ENCODE measurements around the gene IQSEC3.

The IQSEC3 gene

DNA sequence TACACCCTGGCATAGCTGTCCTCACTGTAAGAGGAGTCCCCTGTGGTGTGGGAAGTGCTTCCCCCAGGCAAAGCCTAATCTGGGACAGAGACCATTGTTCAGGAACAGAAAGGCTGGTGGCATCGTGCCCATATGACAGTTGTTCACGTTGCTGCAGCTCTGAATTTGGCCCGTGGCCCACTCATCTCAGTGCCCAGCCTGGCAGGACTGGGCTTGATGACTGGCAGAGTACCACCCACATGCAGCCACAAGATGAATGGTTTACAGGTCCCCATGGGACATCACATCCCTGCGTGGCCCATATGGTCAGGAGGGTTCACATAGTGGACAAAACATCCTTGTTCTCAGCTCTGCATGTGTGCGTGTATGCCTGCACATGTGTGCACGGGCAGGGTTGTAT lies 17.5 kb downstream of the IQSEC3 start:
- no peak for DNase-seq

DNA sequence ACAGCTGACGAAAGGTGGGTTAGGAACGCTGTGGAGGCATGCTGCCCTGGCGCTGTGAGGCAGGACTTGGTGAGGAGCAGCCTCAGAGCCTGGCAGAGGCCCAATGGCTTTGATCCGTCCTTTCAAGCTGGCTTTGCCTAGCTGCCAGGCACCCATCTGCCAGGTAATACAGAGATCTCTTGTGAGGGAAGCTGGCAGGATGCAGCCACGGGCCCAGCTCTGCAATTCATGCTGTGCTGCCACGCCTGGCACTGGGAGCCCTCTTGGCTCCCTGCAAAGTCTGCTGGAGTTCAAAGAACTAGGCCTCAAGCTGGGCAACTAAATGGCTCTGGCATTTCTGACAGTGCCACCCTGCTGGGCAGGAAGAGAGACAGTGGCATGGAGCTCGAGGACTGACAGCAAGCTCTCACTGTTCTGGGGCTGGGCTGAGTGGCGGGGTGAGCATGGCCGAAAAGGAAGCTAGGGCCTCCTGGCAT lies 18.7 kb downstream of the IQSEC3 start:
- DNase-seq, result no peak

- no peak for DNase-seq
Observed at GRCh38 chr12:87315-87714, 20.7 kb downstream of the IQSEC3 start.

DNA sequence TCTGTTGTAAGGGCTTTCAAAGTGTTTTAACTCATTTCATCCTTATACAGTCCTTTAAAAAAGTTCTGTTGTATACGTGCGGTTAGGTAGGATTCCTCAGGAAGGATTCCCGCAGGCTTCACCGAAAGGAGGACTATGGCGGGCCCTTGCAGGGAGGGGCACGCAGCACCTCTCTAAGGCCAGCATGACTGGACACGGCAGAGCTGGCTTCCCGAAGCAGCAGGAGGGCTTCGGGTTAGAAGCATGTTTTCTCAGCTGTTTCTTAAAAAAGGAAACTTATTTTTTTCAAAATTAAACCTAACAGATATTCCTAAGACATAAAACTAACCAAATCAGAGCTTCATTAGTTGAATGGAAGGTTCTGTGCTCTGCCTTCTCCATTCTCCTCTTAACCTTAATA lies 21.3 kb downstream of the IQSEC3 start:
- no peak for DNase-seq

DNA sequence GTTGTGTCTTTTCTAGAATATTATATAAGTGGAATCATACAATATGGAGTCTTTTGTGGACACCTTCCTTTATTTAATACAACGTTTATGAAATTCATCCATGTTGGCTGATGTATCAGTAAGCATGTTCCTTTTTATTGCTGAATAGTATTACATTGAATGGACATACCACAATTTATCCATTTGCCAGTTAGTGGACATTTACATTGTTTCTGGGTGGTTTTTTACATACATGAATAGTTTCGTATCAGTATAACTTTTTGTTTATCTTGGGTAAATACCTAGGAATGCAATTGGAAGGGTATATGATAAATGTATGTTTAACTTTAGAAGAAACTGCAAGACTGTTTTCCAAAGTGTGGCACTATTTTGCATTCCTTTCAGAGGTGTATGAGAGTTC lies 23.1 kb downstream of the IQSEC3 start:
- DNase-seq, result no peak

DNA sequence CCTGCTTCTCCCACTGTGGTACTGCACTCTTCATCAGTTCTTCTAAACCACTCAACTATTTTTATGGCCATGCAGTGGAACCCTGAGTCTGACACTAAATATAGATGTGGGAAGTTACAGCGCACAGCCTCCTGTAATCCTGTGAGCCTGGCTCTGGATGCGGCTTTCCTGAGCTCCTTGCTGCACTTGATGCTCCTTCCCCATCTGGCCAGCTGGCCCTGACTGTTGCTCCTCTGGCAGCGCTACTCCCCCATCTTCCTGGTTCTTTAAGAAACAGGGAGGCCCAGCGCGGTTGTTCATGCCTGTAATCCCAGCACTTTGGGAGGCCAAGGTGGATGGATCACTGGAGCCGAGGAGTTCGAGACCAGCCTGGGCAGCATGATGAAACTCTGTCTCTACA lies 24.6 kb downstream of the IQSEC3 start:
- DNase-seq, result no peak

DNA sequence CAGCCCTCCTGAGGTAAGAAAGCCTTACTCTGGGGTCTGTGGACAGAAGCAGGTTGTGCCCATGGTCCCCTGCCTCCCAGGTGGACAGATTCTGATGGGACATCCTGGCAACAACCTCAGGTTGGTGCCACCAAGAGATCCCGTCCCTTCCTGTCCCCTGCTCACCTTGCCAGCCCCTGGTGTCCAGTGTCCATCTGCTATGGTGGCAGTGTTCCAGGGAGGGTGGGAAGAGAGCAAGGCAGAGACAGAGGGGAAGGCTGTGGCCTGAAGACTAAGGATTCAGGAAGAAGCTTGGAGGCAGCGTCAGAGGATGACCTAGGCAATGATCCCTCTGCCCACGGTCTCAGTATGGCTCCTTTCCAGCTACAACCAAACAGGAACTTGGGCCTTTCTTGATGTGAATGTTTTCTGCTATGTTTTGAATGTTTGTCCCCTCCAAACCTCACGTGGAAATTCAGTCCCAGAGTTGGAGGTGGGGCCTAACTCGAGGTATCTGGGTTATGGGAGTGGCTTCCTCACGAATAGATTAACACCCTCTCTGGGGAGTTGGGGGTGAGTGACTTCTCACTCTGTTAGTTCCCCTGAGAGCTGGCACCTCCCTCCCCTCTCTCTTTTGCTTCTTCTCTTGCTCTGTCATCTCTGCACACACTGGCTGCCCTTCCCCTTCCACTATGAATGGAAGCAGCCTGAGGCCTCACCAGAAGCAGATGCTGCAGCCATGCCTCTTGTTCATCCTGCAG lies 26.9 kb downstream of the IQSEC3 start:
- no peak for DNase-seq

- DNase-seq, result no peak
Observed at GRCh38 chr12:96543-96942, 30.0 kb downstream of the IQSEC3 start.

GRCh38 chr12:98924-99352 lies 32.4 kb downstream of the IQSEC3 start:
- DNase-seq, result no peak

DNA sequence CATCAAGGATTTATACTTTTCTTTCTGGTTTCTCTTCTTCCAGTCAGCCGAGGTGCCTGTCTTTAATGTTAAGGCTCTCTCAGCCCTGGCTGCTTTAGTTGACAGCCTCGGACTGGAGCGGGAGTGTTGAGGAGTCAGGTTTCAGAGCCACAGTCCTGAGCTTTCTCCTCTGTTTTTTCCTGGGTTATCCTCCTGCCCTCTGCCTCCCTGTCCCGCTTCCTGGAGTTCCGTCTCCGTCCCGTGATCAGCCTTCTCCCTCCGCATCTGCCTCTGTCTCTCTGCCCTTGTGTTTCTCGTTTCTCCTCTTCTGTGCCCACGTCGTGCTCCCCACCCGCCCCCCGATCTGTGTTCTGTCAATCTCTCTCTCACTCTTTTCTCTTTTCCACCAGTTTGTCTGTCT lies 33.0 kb downstream of the IQSEC3 start:
- DNase-seq, result no peak

- peak; percentile 72 for DNase-seq
Observed at GRCh38 chr12:101969-102878, 35.7 kb downstream of the IQSEC3 start.

GRCh38 chr12:102879-103168 lies 36.3 kb downstream of the IQSEC3 start:
- no peak for DNase-seq

DNA sequence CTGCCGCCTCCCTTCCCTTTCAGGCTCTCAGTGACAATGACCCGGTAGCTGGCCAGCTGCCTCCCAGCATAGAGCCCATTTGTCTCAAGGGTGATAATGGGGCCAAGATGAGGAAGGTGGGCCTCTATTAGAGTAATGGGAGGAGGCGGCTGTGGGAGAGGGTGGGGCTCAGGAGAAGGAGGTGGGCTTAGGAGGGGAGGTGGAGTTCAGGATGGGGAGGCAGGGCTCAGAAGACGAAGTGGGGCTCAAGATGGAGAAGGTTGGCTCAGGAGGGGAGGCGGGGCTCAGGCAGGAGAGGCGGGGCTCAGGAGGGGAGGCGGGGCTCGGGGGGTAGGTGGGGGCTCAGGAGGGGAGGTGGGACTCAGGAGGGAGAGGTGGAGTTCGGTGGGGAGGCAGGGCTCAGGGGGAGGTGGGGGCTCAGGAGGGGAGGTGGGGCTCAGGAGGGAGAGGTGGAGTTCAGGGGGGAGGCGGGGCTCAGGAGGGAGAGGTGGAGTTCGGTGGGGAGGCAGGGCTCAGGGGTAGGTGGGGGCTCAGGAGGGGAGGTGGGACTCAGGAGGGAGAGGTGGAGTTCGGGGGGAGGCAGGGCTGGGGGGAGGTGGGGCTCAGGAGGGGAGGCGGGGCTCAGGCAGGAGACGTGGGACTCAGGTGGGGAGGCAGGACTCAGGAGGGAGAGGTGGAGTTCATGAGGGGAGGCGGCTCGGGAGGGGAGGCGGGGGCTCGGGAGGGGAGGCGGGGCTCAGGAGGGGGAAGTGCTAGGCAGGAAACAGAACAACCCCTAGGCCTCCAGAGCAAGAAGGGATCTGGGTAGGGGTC lies 36.8 kb downstream of the IQSEC3 start:
- peak; percentile 100 for DNase-seq

GRCh38 chr12:104551-105081 lies 38.0 kb downstream of the IQSEC3 start:
- peak; percentile 99 for DNase-seq

DNA sequence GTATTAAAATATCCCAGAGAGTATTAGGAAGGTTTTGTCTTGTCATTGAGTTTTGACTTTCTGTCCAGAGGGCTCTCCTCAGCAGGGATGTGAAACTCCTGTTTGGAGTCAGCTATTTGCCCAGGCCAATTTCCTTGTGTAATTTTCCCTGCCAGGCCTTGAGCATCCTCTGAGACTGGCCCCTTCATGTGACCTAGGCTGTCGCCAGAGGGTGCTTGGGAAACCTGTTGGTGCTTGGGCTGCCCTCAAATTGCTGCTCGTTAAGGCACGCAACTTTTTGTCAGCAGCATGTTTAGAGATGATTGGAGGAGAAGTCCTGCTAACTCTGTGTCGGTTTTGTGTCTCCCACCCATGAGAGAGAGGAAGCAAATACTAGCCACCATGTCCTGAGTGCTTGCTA lies 39.1 kb downstream of the IQSEC3 start:
- DNase-seq, result peak; percentile 62

GRCh38 chr12:106118-106591 lies 39.6 kb downstream of the IQSEC3 start:
- peak; percentile 94 for DNase-seq

- peak; percentile 25 for DNase-seq
Observed at GRCh38 chr12:108594-108993, 42.0 kb downstream of the IQSEC3 start.

- no peak for DNase-seq
Observed at GRCh38 chr12:109446-109845, 42.9 kb downstream of the IQSEC3 start.

GRCh38 chr12:109872-110271 lies 43.3 kb downstream of the IQSEC3 start:
- DNase-seq, result no peak

DNA sequence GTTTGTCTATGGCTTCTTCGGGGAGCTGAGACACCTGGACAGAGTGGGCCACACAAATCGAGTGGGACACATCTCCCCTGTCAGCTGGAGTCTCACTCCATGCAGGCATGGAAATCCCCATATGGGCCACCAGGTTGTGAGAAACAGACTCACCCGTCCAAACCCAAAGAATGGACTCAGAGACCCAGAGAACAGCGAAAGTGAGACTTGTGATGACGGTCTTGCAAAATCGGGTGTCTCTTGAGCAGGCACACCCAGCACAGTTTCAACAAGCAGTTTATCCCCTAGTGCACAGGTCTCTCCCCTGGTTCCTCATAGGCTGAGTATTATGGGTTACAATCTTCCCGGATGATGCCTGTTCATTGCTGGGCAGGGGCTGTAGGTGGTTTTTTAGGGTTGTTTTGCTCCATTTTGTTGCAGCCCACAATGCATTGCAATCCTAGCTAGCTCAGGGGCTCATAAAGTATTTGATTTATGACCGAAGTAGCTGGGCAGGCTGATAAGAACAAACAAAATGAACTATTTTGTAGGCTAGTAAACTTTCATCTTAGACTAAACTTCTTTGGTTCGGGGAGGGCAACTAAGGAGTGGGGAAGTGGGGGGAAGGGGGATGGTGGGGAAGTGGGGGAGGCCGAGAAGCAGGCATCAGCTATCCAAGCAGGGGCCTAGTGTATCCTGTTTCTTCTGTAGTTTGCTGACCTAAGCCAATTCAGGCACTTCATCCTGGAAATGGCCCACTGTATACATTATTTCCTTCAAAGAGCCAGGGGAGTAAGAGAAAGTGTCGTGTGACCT lies 45.3 kb downstream of the IQSEC3 start:
- no peak for DNase-seq

DNA sequence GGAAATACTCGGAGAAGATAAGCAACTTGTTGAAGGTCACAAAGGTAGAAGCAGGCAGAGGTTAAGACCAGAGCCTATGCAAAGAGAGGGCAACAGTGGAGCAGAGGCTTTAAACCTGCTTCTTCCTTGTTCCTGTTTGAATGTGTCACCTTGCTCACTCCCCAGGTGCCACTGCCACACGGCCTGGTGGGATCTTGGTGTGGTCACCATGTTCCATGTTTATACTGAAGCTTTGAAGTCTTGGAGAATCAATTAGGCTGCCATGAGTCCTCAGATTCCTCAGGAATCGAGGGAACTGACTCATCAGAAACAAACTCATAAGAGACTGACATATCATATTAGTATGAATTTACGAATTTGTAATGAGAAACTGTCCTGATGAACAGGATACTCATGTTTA lies 46.8 kb downstream of the IQSEC3 start:
- DNase-seq, result no peak

DNA sequence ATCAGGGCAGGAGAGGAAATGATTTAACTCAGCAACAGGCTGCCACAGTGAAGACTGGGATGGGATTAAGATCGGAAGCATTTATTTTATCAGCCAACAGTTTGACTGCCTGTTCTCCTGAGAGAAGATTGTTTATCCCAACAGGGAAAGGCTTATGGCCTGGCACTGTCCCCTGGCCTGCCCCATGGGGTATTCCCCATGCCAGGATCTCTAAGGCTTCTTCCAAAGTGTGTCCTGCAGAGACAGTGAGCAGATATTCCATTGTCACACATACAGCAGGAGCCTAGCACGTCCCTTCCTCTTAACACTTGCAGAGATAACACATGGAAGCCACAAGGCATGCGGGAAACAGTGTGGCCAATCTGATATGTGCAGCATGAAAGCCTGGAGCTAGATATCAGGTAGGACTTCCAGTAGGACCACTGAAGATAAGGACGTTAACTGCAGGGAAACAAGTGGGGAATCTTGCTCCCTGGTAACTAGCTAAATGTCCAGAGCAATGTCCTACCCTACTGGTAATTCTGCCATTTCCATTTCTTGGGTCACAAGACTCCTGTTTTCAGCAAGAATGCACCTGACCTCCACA lies 48.2 kb downstream of the IQSEC3 start:
- DNase-seq, result no peak

Data from NCI-H146 (cell line).